Measurements from ENCODE around the gene PITPNC1.
"Not testable (repeated sequence)": the region's sequence is repeated elsewhere in the genome, so short reads cannot be mapped to it uniquely, and the experiment has no call there.

The PITPNC1 gene

GRCh38 chr17:67376737-67377487, at the start of gene PITPNC1:
Gene PITPNC1 (plus strand): TSS chr17:67377281.
- DNase-seq, result no peak

GRCh38 chr17:67328026-67328425, 49.1 kb upstream of the PITPNC1 start:
- DNase-seq, result peak; percentile 93

GRCh38 chr17:67331381-67332161, 45.5 kb upstream of the PITPNC1 start:
- not testable (repeated sequence) for DNase-seq

- DNase-seq, result not testable (repeated sequence)
Measured at GRCh38 chr17:67332162-67332508, 44.9 kb upstream of the PITPNC1 start.

GRCh38 chr17:67335245-67335835, 41.7 kb upstream of the PITPNC1 start:
- no peak for DNase-seq

- DNase-seq, result no peak
Measured at GRCh38 chr17:67336859-67337258, 40.2 kb upstream of the PITPNC1 start.

GRCh38 chr17:67338353-67338752, 38.7 kb upstream of the PITPNC1 start:
- not testable (repeated sequence) for DNase-seq

- no peak for DNase-seq
Measured at GRCh38 chr17:67343237-67343636, 33.8 kb upstream of the PITPNC1 start.

- no peak for DNase-seq
Measured at GRCh38 chr17:67347826-67348225, 29.3 kb upstream of the PITPNC1 start.

- DNase-seq, result no peak
Measured at GRCh38 chr17:67349420-67349819, 27.7 kb upstream of the PITPNC1 start.

GRCh38 chr17:67353161-67353560, 23.9 kb upstream of the PITPNC1 start:
- no peak for DNase-seq

GRCh38 chr17:67353929-67354574, 23.0 kb upstream of the PITPNC1 start:
- DNase-seq, result no peak

- DNase-seq, result no peak
Measured at GRCh38 chr17:67358612-67359011, 18.5 kb upstream of the PITPNC1 start.

GRCh38 chr17:67359960-67360791, 16.9 kb upstream of the PITPNC1 start:
- DNase-seq, result no peak

- no peak for DNase-seq
Measured at GRCh38 chr17:67360880-67361279, 16.2 kb upstream of the PITPNC1 start.

- no peak for DNase-seq
Measured at GRCh38 chr17:67362173-67362572, 14.9 kb upstream of the PITPNC1 start.

GRCh38 chr17:67364847-67365737, 12.0 kb upstream of the PITPNC1 start:
- no peak for DNase-seq

- DNase-seq, result no peak
Measured at GRCh38 chr17:67365738-67366192, 11.3 kb upstream of the PITPNC1 start.

- DNase-seq, result peak; percentile 61
Measured at GRCh38 chr17:67366193-67367157, 10.6 kb upstream of the PITPNC1 start, which contains the start of gene PSMD12. Gene PSMD12 (minus strand): TSS chr17:67366577. CDS start chr17:67366519, 58 bp downstream.

- DNase-seq, result no peak
Measured at GRCh38 chr17:67369676-67370075, 7.4 kb upstream of the PITPNC1 start.

Data from NCI-H524 treated with DMSO at 0.1 percent for 48 hours (cell line).